ENCODE measurements around the gene PGAP6.
"Not testable (repeated sequence)": the region's sequence is repeated elsewhere in the genome, so short reads cannot be mapped to it uniquely, and the experiment has no call there.

PGAP6 gene

GRCh38 chr16:381789-382717, at the start of gene PGAP6:
PGAP6 (minus strand) TSS chr16:381978; CDS start chr16:381821, 157 bp downstream.
- peak; percentile 68 for DNase-seq (ENCODE audit: low read depth)

- no peak for DNase-seq (ENCODE audit: low read depth)
These were observed 49.1 kb upstream of the PGAP6 start for GRCh38 chr16:430904-431303.

GRCh38 chr16:427250-427649, 45.5 kb upstream of the PGAP6 start:
- DNase-seq (ENCODE audit: low read depth), result no peak

GRCh38 chr16:426906-427249, 45.1 kb upstream of the PGAP6 start:
- DNase-seq (ENCODE audit: low read depth), result no peak

GRCh38 chr16:426115-426905, 44.5 kb upstream of the PGAP6 start:
- DNase-seq (ENCODE audit: low read depth), result peak; percentile 38

- DNase-seq (ENCODE audit: low read depth), result no peak
These were observed 43.9 kb upstream of the PGAP6 start for GRCh38 chr16:425740-426114.

GRCh38 chr16:425082-425718, 43.4 kb upstream of the PGAP6 start, which contains the start of gene RAB11FIP3:
RAB11FIP3 (plus strand) TSS chr16:425649; CDS start chr16:426007, 358 bp downstream.
- peak; percentile 81 for DNase-seq (ENCODE audit: low read depth)

GRCh38 chr16:424623-425081, 42.9 kb upstream of the PGAP6 start:
- peak; percentile 51 for DNase-seq (ENCODE audit: low read depth)

- peak; percentile 92 for DNase-seq (ENCODE audit: low read depth)
These were observed 42.4 kb upstream of the PGAP6 start for GRCh38 chr16:424033-424622.

GRCh38 chr16:422179-422578, 40.4 kb upstream of the PGAP6 start:
- DNase-seq (ENCODE audit: low read depth), result not testable (repeated sequence)

- not testable (repeated sequence) for DNase-seq (ENCODE audit: low read depth)
These were observed 33.4 kb upstream of the PGAP6 start for GRCh38 chr16:415170-415498.

- DNase-seq (ENCODE audit: low read depth), result no peak
These were observed 32.8 kb upstream of the PGAP6 start for GRCh38 chr16:414395-415169.

GRCh38 chr16:411576-412265, 29.9 kb upstream of the PGAP6 start:
- DNase-seq (ENCODE audit: low read depth), result no peak

GRCh38 chr16:410516-411178, 28.9 kb upstream of the PGAP6 start:
- DNase-seq (ENCODE audit: low read depth), result no peak

GRCh38 chr16:407253-407652, 25.5 kb upstream of the PGAP6 start:
- no peak for DNase-seq (ENCODE audit: low read depth)

GRCh38 chr16:405548-406506, 24.0 kb upstream of the PGAP6 start:
- DNase-seq (ENCODE audit: low read depth), result no peak

- no peak for DNase-seq (ENCODE audit: low read depth)
These were observed 23.3 kb upstream of the PGAP6 start for GRCh38 chr16:404971-405486.

- DNase-seq (ENCODE audit: low read depth), result peak; percentile 86
These were observed 19.9 kb upstream of the PGAP6 start, which contains the start of gene DECR2 for GRCh38 chr16:401468-402348. DECR2 (plus strand) TSS chr16:401885; CDS start chr16:401964, 79 bp downstream.

All from ELR (cell line).